Smooth muscle cell (in vitro differentiated cells): ENCODE results near the gene BFSP2. TPM values are rescaled to one million over a fixed set of nuclear protein-coding genes. Genes with fewer than 3 reads are reported as not detected.

ENCODE experiments used
- DNase-seq: peaks from one replicate; lab custom pipeline; 2025; ENCODE audit not compliant: unreplicated experiment; lab: John Stamatoyannopoulos, UW
- H2AFZ ChIP-seq: fragments of 200-600 bp; sonication (generic); 2 replicates; pipeline ENCODE4 v1.6.0; 2016; ENCODE audit warnings: antibody characterized with exemption, low read depth, mild to moderate bottlenecking
- H3F3A ChIP-seq: fragments of 200-600 bp; sonication (generic); 2 replicates; pipeline ENCODE4 v1.6.0; 2017; ENCODE audit warnings: antibody characterized with exemption, low read depth
- H3K27ac ChIP-seq: fragments of 200-600 bp; sonication (generic); 2 replicates; pipeline ENCODE4 v1.5.1; 2016; ENCODE audit warnings: low read depth, mild to moderate bottlenecking
- H3K27me3 ChIP-seq: fragments of 200-600 bp; sonication (generic); 2 replicates; pipeline ENCODE4 v1.6.1; 2016; ENCODE audit warnings: low read depth, mild to moderate bottlenecking
- H3K36me3 ChIP-seq: fragments of 200-600 bp; sonication (generic); 2 replicates; pipeline ENCODE4 v1.5.1; 2016; ENCODE audit warnings: low read depth
- H3K4me1 ChIP-seq: fragments of 200-600 bp; sonication (generic); 2 replicates; pipeline ENCODE4 v1.5.1; 2016; ENCODE audit warnings: low read depth
- H3K4me2 ChIP-seq: fragments of 200-600 bp; sonication (generic); 2 replicates; pipeline ENCODE4 v1.6.0; 2016; ENCODE audit warnings: mild to moderate bottlenecking
- H3K4me3 ChIP-seq: fragments of 200-600 bp; sonication (generic); 2 replicates; pipeline ENCODE4 v1.5.1; 2016; ENCODE audit warnings: mild to moderate bottlenecking
- H3K79me2 ChIP-seq: fragments of 200-600 bp; sonication (generic); 2 replicates; pipeline ENCODE4 v1.6.0; 2016; ENCODE audit warnings: low read depth, mild to moderate bottlenecking
- H3K9ac ChIP-seq: fragments of 200-600 bp; sonication (generic); 2 replicates; pipeline ENCODE4 v1.6.0; 2016; ENCODE audit warnings: low read depth
- H3K9me3 ChIP-seq: fragments of 200-600 bp; sonication (generic); replicated peaks from 2 replicates; pipeline ENCODE4 v1.5.1; 2016; ENCODE audit warnings: low read depth
- H4K20me1 ChIP-seq: fragments of 200-600 bp; sonication (generic); 2 replicates; pipeline ENCODE4 v1.6.0; 2016; ENCODE audit warnings: low read depth
- WGBS: methylation state at CpG from one replicate; pipeline ENCODE4 v1.1.7; 2016; ENCODE audit warnings: low lambda C conversion rate; 5-methylcytosine and 5-hydroxymethylcytosine counted together
- polyA plus RNA-seq: library from polyadenylated mRNA; unstranded; fragments of >200 nt; fragmentation: Nextera tagmentation; extraction: Ambion mirVana; gene quantifications from 2 replicates; pipeline ENCODE4 v1.2.1, GENCODE V29; 2016
- total RNA-seq: library from RNA; depleted of rRNA; stranded (reverse); fragments of >200 nt; gene quantifications from 2 replicates; pipeline ENCODE4 v1.2.3, GENCODE V29; 2014
- TF ChIP-seq, protein P1 (sequence below): fragments of 200-600 bp; sonication (generic); IDR thresholded peaks from 2 replicates; pipeline ENCODE4 v1.5.1; 2017; ENCODE audit warnings: borderline replicate concordance, mild to moderate bottlenecking, antibody characterized with exemption; ENCODE audit not compliant: insufficient read depth, poor library complexity, severe bottlenecking

Gene BFSP2
- total and polyA plus RNA-seq, 2 experiments from 2014 or later = not detected

DNA sequence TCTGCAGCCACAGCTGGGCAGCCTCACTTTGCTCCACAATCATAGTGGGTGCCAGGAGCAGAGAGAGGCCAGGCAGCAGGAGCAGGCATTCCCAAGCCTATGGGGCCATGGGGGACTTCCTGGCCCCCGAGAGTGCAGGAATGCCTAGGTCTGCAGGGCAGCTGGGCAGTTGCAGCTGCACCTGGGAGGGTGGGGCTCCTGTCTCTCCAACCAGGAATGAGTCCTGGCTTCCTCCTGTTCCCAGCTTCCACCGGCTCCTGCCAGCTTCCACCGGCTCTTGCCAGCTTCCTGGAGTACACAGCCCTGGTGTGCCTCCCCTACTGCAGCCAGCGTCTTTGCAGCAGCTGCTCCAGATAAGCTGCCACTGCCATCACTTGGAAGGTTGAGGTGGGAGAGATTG is 87.3 kb downstream of the BFSP2 start:
- H3K79me2 ChIP-seq = no peaks in the 10 kb centered on the region
- H4K20me1 ChIP-seq = no peaks in the 10 kb centered on the region
- H3K27ac ChIP-seq = no peak overlapping the region

DNA sequence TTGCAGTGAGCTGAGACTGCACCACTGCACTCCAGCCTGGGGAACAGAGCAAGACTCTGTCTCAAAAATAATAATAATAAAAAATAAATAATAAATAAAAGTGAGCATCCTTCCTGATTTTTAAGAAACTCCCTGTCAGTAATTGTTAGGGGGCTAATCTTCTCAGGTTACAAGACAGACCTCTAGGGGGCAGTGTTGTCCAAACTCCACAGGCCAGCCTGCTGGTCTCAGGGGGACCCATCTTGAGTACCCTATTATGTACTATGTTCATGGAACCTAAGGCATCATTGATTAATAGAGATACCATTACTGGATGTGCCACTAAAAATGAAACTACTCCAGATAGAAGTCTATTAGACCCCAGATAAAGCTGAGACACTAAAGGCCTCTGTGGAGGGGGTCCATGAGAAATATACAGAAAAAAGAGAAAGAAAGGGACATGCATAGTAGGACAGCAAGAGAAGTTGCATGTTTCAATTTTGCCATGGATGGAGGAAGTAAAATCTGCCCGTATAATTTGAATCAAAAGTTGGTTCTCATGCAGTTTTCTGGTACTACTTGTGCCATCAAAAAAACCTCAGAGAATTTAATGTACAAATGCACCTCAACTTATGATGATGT is 88.2 kb downstream of the BFSP2 start:
- H2AFZ ChIP-seq = no peak overlapping the region
- H3K9me3 ChIP-seq = no peaks in the 10 kb centered on the region
- no peak overlapping the region for H3K4me2 ChIP-seq
- H3K4me1 ChIP-seq = peaks cover 4% of the 10 kb centered on the region
- DNase-seq = no peak
- H3K79me2 ChIP-seq = no peaks in the 10 kb centered on the region
- WGBS = 94% methylated on average over 1 of the region's 1 CpG
- no peaks in the 10 kb centered on the region for H3K27me3 ChIP-seq
- no peaks in the 10 kb centered on the region for H3K36me3 ChIP-seq
- no peak overlapping the region for H3K4me3 ChIP-seq
- H3K27ac ChIP-seq = no peak overlapping the region
- peaks cover 9% of the 10 kb centered on the region for H3F3A ChIP-seq
- H3K9ac ChIP-seq = no peak overlapping the region
- TF ChIP-seq, protein P1, sequence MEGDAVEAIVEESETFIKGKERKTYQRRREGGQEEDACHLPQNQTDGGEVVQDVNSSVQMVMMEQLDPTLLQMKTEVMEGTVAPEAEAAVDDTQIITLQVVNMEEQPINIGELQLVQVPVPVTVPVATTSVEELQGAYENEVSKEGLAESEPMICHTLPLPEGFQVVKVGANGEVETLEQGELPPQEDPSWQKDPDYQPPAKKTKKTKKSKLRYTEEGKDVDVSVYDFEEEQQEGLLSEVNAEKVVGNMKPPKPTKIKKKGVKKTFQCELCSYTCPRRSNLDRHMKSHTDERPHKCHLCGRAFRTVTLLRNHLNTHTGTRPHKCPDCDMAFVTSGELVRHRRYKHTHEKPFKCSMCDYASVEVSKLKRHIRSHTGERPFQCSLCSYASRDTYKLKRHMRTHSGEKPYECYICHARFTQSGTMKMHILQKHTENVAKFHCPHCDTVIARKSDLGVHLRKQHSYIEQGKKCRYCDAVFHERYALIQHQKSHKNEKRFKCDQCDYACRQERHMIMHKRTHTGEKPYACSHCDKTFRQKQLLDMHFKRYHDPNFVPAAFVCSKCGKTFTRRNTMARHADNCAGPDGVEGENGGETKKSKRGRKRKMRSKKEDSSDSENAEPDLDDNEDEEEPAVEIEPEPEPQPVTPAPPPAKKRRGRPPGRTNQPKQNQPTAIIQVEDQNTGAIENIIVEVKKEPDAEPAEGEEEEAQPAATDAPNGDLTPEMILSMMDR = peak; percentile 60
- H4K20me1 ChIP-seq = no peaks in the 10 kb centered on the region

More for the DNA sequence above, 87.3 kb downstream of the BFSP2 start:
- peaks cover 4% of the 10 kb centered on the region for H3K4me1 ChIP-seq
- 96% methylated on average over 4 of the region's 4 CpGs for WGBS
- H3K4me3 ChIP-seq = no peak overlapping the region
- H3K9ac ChIP-seq = no peak overlapping the region
- H3K4me2 ChIP-seq = no peak overlapping the region
- H2AFZ ChIP-seq = no peak overlapping the region
- H3K27me3 ChIP-seq = no peaks in the 10 kb centered on the region
- TF ChIP-seq, protein P1 = no peak
- no peaks in the 10 kb centered on the region for H3K36me3 ChIP-seq
- H3K9me3 ChIP-seq = no peaks in the 10 kb centered on the region
- no peak for DNase-seq
- H3F3A ChIP-seq = peaks cover 9% of the 10 kb centered on the region

- Histone ChIP-seq H3K4me1 (peaks cover 4% of the 10 kb centered on the region), H3F3A (peaks cover 9% of the 10 kb centered on the region), H3K79me2 (no peaks in the 10 kb centered on the region), H3K4me3 (no peak overlapping the region), H3K27me3 (no peaks in the 10 kb centered on the region), H3K4me2 (no peak overlapping the region), H2AFZ (no peak overlapping the region), H4K20me1 (no peaks in the 10 kb centered on the region), H3K9ac (no peak overlapping the region), H3K27ac (no peak overlapping the region), H3K36me3 (no peaks in the 10 kb centered on the region), H3K9me3 (no peaks in the 10 kb centered on the region)
- 76% methylated on average over 3 of the region's 3 CpGs for WGBS
- DNase-seq = no peak
- TF ChIP-seq, protein P1 = no peak
These were observed 89.0 kb downstream of the BFSP2 start for GRCh38 chr3:133488785-133489367.
